Ovary (tissue), 9 donors: ENCODE data around the gene LRP1B. TPM values are rescaled to one million over a fixed set of nuclear protein-coding genes. Genes with fewer than 3 reads are reported as not detected.

Experiments used
- DNase-seq, 5 donors: peaks; one replicate each; pipeline ENCODE4 v3.0.0-alpha.2; 2019 to 2020
- H3K27ac ChIP-seq, 2 donors: fragments of 200-600 bp; one replicate each; pipeline versions ENCODE4 v1.5.1 to v1.8.0; 2019 to 2022
- H3K27me3 ChIP-seq: fragments of 200-600 bp; one replicate; pipeline ENCODE4 v1.8.0; 2022
- H3K36me3 ChIP-seq: fragments of 200-600 bp; sonication (generic); one replicate; pipeline ENCODE4 v1.5.1; 2019
- H3K4me1 ChIP-seq: one replicate; pipeline ENCODE4 v1.8.1; 2013; ENCODE audit warnings: mild to moderate bottlenecking, moderate library complexity; ENCODE audit not compliant: insufficient read depth
- H3K4me3 ChIP-seq: fragments of 200-600 bp; sonication (generic); one replicate; pipeline ENCODE4 v1.5.1; 2017
- H3K9me3 ChIP-seq, 2 donors: fragments of 200-600 bp in 1 of 2; sonication (generic) in 1 of 2; one replicate each; pipeline versions ENCODE4 v1.5.1 to v1.8.1; 2013 to 2019; ENCODE audit warnings: mild to moderate bottlenecking in 1 of 2, moderate library complexity in 1 of 2
- CTCF ChIP-seq, 3 donors: fragments of 450-650 bp in 2 of 3; fragments of 200-600 bp in 1 of 3; IDR thresholded peaks; one replicate each; pipeline versions ENCODE4 v1.5.1 to v1.8.0; 2016 to 2022; ENCODE audit warnings: antibody characterized with exemption in 3 of 3, mild to moderate bottlenecking in 1 of 3
- EP300 ChIP-seq: sonication (generic); formaldehyde crosslinking; IDR thresholded peaks from one replicate; pipeline ENCODE4 v1.6.1; 2017; ENCODE audit warnings: antibody characterized with exemption
- POLR2A ChIP-seq: fragments of 450-650 bp; IDR thresholded peaks from one replicate; pipeline ENCODE4 v1.6.1; 2017; ENCODE audit warnings: antibody characterized with exemption, mild to moderate bottlenecking, moderate library complexity
- WGBS, 3 donors: extraction: QIAGEN DNeasy Blood & Tissue Kit in 1 of 3; methylation state at CpG; one replicate each; pipeline versions ENCODE4 v1.1.5 to v1.1.7; 2013 to 2017; 5-methylcytosine and 5-hydroxymethylcytosine counted together
- intact Hi-C, 4 donors: fragments of 100-400 bp; cut with DNase I; formaldehyde crosslinking; loops; one replicate each; pipeline versions ENCODE4 v1.11.0 to v1.15.1; 2022 to 2023
- polyA plus RNA-seq, 2 donors: library from polyadenylated mRNA; stranded (reverse); fragments of 200-250 nt in 1 of 2; fragments of 350-450 nt in 1 of 2; fragmentation: Illumina TruSeq in 1 of 2; extraction: RNeasy Lipid Tissue Mini Kit (QIAGEN cat#74804) in 1 of 2; gene quantifications; one replicate each; pipeline ENCODE4 v1.2.3, GENCODE V29; 2013 to 2014
- total RNA-seq, 7 donors: library from RNA; depleted of rRNA in 2 of 7; stranded (reverse); fragments of >200 nt in 2 of 7; fragmentation: NEBNext Ultra II Directional in 3 of 7; extraction: Animal tissue kit (Norgen Biotek cat#: 25700) in 3 of 7; gene quantifications; one replicate each; pipeline versions ENCODE4 v1.1.0 to v1.2.4, GENCODE V29; 2016 to 2023
- donor health status: DM: no; HTN: no; CAD: no; lungs with moderate emphysema.
- donor health status: DM: no; HTN: no; CAD: no.
- donor health status: Bipolar disorder and iron deficiency.
- donor health status: DM: yes; HTN: yes; CAD: no.
- donor health status: DM: no; HTN: no; CAD: no.
- donor health status: DM: yes; HTN: yes; CAD: no.

Gene LRP1B
- total and polyA plus RNA-seq, 9 donors: 0.08 to 2.6 (median 0.37) TPM

- H3K27me3 ChIP-seq: no peaks in the 10 kb centered on the region
- no peak overlapping the region for H3K4me3 ChIP-seq
- no peak for TF ChIP-seq POLR2A
- TF ChIP-seq EP300: no peak
- TF ChIP-seq CTCF (IDR thresholded peaks at IDR 0.05): no peak
- intact Hi-C loops: no loop called here
- no peak for DNase-seq
- H3K36me3 ChIP-seq: no peaks in the 10 kb centered on the region
- 87 to 91% (median 90%) methylated on average over 5 of the region's 5 CpGs for WGBS, 3 donors
- H3K4me1 ChIP-seq: no peaks in the 10 kb centered on the region
- no peaks in the 10 kb centered on the region for H3K9me3 ChIP-seq
- H3K27ac ChIP-seq: no peak overlapping the region
Measured at GRCh38 chr2:140701726-140702125, 1429.1 kb downstream of the LRP1B start.

GRCh38 chr2:140698636-140699035, 1432.2 kb downstream of the LRP1B start:
- no peaks in the 10 kb centered on the region for H3K36me3 ChIP-seq
- no peaks in the 10 kb centered on the region for H3K27me3 ChIP-seq
- H3K27ac ChIP-seq: no peak overlapping the region
- no peak overlapping the region for H3K4me3 ChIP-seq
- TF ChIP-seq POLR2A (no peak), CTCF (IDR thresholded peaks at IDR 0.05) (no peak), EP300 (no peak)
- no peaks in the 10 kb centered on the region for H3K4me1 ChIP-seq
- intact Hi-C loops: no loop called here
- no peaks in the 10 kb centered on the region for H3K9me3 ChIP-seq
- DNase-seq: no peak
- 15 to 38% (median 20%) methylated on average over 2 of the region's 2 CpGs for WGBS, 3 donors

- Histone ChIP-seq H3K27ac (no peak overlapping the region), H3K36me3 (no peaks in the 10 kb centered on the region), H3K9me3 (no peaks in the 10 kb centered on the region), H3K27me3 (no peaks in the 10 kb centered on the region), H3K4me3 (no peak overlapping the region), H3K4me1 (no peaks in the 10 kb centered on the region)
- TF ChIP-seq EP300 (no peak), POLR2A (no peak), CTCF (IDR thresholded peaks at IDR 0.05) (no peak)
- DNase-seq: no peak
- 88 to 93% (median 91%) methylated on average over 3 of the region's 3 CpGs for WGBS, 3 donors
- intact Hi-C loops: no loop called here
Measured at GRCh38 chr2:140696449-140696848, 1434.4 kb downstream of the LRP1B start.

- H3K9me3 ChIP-seq: no peaks in the 10 kb centered on the region
- no peak for DNase-seq
- TF ChIP-seq EP300: no peak
- no peak for TF ChIP-seq CTCF (IDR thresholded peaks at IDR 0.05)
- no peak for TF ChIP-seq POLR2A
- WGBS, 3 donors: 87 to 100% (median 91%) methylated on average over 1 of the region's 1 CpG
- no peaks in the 10 kb centered on the region for H3K36me3 ChIP-seq
- H3K27ac ChIP-seq: no peak overlapping the region
- no peaks in the 10 kb centered on the region for H3K27me3 ChIP-seq
- intact Hi-C loops: no loop called here
- no peaks in the 10 kb centered on the region for H3K4me1 ChIP-seq
- H3K4me3 ChIP-seq: no peak overlapping the region
Measured at GRCh38 chr2:140695155-140695554, 1435.7 kb downstream of the LRP1B start.

GRCh38 chr2:140687825-140688224, 1443.0 kb downstream of the LRP1B start:
- H3K4me1 ChIP-seq: no peaks in the 10 kb centered on the region
- no peak overlapping the region for H3K4me3 ChIP-seq
- H3K27ac ChIP-seq: no peak overlapping the region
- no peaks in the 10 kb centered on the region for H3K36me3 ChIP-seq
- H3K27me3 ChIP-seq: no peaks in the 10 kb centered on the region
- TF ChIP-seq CTCF (IDR thresholded peaks at IDR 0.05) (no peak), EP300 (no peak), POLR2A (no peak)
- DNase-seq: no peak
- no peaks in the 10 kb centered on the region for H3K9me3 ChIP-seq
- intact Hi-C loops: no loop called here
